Hematopoietic multipotent progenitor cell treated with erythropoietin and hydrocortisone succinate and interleukin-3 and kit ligand, for 17 days (in vitro differentiated cells): ENCODE data around the gene TMEM143.
"Not testable (repeated sequence)": the region's sequence is repeated elsewhere in the genome, so short reads cannot be mapped to it uniquely, and the experiment has no call there.

Source experiments
- DNase-seq: peaks from one replicate; pipeline ENCODE4 v3.0.0-alpha.2; 2015; ENCODE audit warnings: low spot score

TMEM143 gene

GRCh38 chr19:48363810-48364597, at the start of gene TMEM143, which contains the start of gene SYNGR4:
Gene TMEM143, minus strand, starts transcription at chr19:48363940. Its CDS starts 20 bp downstream, at chr19:48363920.
Gene SYNGR4, plus strand, starts transcription at chr19:48364367. Its CDS starts 1,476 bp downstream, at chr19:48365843.
- DNase-seq, result peak; percentile 99

- no peak for DNase-seq
These were observed 42.1 kb upstream of the TMEM143 start for GRCh38 chr19:48405850-48406249.

- no peak for DNase-seq
These were observed 41.4 kb upstream of the TMEM143 start for GRCh38 chr19:48405010-48405659.

- DNase-seq, result no peak
These were observed 39.9 kb upstream of the TMEM143 start for GRCh38 chr19:48403606-48404005.

GRCh38 chr19:48401287-48401686, 37.5 kb upstream of the TMEM143 start:
- DNase-seq, result no peak

- peak; percentile 36 for DNase-seq
These were observed 36.4 kb upstream of the TMEM143 start for GRCh38 chr19:48400018-48400742.

- peak; percentile 57 for DNase-seq
These were observed 34.9 kb upstream of the TMEM143 start for GRCh38 chr19:48398375-48399235.

GRCh38 chr19:48398102-48398374, 34.3 kb upstream of the TMEM143 start:
- no peak for DNase-seq

- no peak for DNase-seq
These were observed 33.7 kb upstream of the TMEM143 start for GRCh38 chr19:48397263-48398101.

GRCh38 chr19:48396824-48397176, 33.1 kb upstream of the TMEM143 start:
- DNase-seq, result no peak

- DNase-seq, result no peak
These were observed 32.5 kb upstream of the TMEM143 start for GRCh38 chr19:48396016-48396823.

- DNase-seq, result no peak
These were observed 31.8 kb upstream of the TMEM143 start for GRCh38 chr19:48395499-48395898.

- DNase-seq, result no peak
These were observed 31.4 kb upstream of the TMEM143 start for GRCh38 chr19:48395170-48395455.

- DNase-seq, result no peak
These were observed 30.8 kb upstream of the TMEM143 start for GRCh38 chr19:48394331-48395169.

GRCh38 chr19:48393559-48394330, 30.0 kb upstream of the TMEM143 start, which contains the start of gene GRIN2D:
Gene GRIN2D, plus strand, starts transcription at chr19:48393668. Its CDS starts 4,725 bp downstream, at chr19:48398393.
- DNase-seq, result no peak

GRCh38 chr19:48392860-48393558, 29.3 kb upstream of the TMEM143 start:
- DNase-seq, result no peak

GRCh38 chr19:48392006-48392344, 28.2 kb upstream of the TMEM143 start:
- DNase-seq, result not testable (repeated sequence)
